RPMI7951 (cell line): ENCODE results near the gene DDC. TPM values are rescaled to one million over a fixed set of nuclear protein-coding genes. Genes with fewer than 3 reads are reported as not detected.
"Not testable (repeated sequence)": the region's sequence is repeated elsewhere in the genome, so short reads cannot be mapped to it uniquely, and the experiment has no call there.

Experiments
- DNase-seq: peaks from one replicate; pipeline ENCODE4 v3.0.0-alpha.2; 2012; ENCODE audit warnings: low read depth
- total RNA-seq: library from RNA; depleted of rRNA; stranded (reverse); fragments of >200 nt; shearing (Covaris generic); gene quantifications from 2 replicates; pipeline ENCODE4 v1.2.3, GENCODE V29; 2014

DDC gene
- total RNA-seq, 1 experiment from 2014 or later, result not detected

DNA sequence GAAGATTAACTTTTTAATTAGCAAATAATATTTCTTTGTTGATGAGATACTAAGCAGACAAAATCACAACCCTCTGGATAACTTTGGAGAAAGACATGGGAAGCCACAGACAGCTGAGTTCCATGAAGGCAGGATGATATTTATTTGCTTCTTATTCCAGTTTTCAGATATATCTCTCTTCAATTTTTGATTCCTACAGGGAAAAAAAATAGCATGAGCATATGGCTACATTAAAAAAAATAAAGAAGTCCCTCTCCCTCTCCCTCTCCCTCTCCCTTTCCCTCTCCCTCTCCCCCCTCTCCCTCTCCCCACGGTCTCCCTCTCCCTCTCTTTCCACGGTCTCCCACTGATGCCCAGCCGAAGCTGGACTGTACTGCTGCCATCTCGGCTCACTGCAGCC, 106.6 kb downstream of the DDC start:
- not testable (repeated sequence) for DNase-seq

DNA sequence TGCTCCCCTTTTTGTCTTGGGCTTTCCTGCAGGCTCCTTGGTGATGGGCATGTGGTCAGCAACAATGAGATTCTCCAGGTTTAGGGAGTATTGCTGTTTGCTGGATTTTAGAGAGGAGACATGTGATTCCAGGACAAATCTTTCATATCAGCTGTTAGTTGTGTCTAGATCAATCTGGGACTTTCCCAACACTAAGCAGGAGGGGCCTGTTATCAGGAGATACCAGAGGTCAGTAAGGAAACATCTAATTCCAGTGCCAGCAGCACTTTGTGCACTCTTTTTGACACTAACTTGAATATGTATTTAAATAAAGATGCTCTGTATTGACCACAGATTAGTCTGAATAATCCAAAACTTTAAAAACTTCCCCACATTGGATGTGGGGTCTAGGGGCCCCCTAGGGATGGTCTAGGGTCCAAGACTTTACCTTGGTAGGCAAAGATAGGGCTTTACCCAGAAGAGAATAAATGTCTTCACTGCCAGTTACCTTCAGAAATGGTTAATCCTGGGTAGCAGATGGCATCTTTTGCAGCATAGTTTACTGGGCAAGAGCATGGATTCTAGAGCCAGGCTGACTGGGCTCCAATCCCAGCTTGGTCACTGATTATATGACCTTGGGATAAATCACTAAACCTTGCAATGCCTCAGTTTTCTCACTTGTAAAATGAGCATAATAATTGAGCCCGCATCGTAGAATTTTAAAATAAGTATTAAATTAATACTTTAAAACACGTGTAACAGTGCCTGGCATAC, 108.7 kb downstream of the DDC start:
- no peak for DNase-seq

DNA sequence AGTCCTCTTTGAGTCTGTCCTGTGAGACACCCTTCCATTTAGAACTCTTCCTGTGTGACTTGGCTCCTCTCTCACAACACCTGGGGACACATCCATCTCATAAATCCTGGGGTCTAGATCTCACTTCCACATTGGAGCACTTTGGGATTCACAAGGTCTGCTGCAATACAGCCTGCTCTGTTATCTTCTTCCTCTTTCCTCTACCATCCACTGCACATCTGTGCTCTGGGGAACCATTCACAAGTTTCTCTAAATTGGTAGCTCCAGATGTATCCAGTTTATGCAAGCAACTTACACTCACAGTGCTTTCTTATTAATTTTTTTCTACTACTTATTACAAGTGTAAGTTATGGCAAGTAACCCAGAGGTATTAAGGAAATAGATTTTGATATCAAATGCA, 109.5 kb downstream of the DDC start:
- no peak for DNase-seq

DNA sequence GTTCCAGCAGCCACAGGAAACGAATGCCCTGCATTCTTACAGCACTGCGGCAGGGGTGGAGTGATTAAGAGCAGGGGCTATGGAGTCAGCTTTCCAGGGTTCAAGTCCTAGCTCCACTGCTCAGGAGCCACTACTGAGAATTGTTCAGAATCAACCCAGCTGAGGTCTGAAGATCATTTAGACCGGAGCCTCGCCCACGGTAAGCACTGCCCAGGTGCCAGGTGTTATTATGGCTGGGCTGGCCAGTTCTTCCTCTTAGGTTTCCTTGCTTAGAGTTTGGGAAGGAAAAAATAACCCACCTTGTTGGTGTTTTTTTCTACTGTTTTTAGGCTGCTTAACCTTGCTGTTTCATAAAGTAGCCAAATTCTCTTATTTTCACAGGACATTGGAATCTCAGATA, 110.2 kb downstream of the DDC start:
- no peak for DNase-seq

DNA sequence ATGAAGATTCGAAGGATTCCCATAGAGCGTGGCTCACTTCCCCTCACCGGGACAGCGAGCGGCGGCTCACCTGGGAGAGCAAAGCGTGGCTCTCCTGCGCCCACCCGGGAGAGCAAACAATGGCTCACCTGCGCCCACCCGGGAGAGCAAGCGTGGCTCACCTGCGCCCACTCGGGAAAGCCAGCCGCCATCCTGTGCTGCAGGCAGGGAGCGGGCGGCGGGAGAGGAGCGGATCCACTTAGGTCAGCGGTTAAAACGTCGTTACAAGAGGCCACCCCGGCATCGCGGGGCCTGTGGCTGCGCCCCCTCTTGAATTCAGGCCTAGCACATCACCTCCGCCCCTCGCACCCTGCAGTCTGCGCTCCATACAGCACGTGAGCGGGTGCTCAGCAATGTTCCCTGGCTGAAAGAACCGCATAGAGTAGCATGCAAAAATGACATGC, 114.6 kb downstream of the DDC start:
- no peak for DNase-seq

DNA sequence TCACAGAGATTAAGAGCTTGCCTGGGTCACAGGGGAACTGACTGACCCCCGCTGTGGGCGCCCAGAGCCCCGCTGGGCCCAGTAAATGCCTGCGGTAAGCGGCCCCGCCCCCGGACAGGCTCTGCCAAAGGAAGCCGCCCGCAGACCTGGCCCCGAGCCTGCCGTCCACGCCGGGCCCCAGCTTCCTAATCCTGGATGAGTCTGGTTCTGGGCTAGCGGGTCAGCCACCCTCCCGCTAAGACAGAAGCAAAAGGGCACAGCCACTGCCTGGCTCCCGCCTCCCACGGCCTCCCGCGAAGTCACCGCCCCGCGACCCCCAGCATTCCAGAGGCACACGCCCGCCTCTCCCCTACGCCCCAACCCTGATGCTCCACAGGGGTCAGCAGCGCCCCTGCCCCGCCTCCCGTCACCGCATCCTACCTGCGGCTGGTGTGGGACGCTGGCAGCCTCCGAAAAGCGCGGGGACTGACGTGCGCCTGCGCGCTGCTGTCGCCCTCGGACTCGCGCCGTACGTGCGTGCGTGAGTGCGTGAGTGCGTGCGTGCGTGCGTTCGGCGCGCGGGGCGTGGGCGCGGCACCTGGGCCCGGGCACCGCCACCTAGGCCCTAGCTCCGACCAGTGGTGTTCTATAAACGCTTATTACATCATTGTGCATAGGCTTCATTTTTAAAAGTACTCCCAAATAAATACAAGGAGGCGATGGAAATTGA, 115.2 kb downstream of the DDC start, which contains the start of gene FIGNL1:
TSS of gene FIGNL1 (minus strand) at position 470 of the 709 bp plus-strand sequence. CDS start 3,063 bp downstream, outside the sequence.
- DNase-seq, result peak; percentile 84

DNA sequence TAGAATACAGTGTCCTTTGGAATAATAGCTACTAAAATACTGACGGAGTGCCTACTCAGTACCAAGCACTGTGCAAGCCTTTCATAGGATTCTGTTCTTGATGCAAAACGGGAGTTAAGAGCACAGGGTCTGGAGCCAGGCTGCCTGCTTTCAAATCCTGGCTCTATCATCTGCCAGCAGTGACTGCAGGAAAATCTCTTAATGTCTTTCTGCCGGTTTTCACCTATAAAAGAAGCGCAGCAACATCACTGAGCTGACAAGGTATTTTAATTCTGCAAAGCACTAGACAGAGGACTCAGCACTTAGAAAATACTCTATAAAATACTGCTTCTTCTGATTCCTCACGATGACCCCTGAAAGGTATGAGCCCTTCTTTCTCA, 115.7 kb downstream of the DDC start:
- no peak for DNase-seq

DNA sequence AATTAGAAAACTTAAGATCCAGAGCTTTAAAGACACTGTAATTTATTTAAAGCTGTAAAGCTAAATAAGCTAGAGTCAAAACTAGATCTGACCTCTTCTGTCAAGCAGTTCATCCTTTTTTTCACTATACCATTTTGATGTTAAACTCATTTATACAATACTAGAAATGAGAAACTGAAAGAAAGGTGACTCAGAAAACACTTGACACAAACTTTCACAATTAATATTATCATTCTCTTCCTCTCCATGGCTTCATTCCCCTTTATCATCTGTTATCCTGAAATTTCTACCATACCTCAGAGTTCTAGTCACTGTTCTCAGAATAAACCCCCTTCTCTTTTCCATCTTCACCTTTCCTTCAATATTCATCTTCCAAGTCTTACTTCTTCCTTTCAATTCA, 116.4 kb downstream of the DDC start:
- DNase-seq, result no peak

DNA sequence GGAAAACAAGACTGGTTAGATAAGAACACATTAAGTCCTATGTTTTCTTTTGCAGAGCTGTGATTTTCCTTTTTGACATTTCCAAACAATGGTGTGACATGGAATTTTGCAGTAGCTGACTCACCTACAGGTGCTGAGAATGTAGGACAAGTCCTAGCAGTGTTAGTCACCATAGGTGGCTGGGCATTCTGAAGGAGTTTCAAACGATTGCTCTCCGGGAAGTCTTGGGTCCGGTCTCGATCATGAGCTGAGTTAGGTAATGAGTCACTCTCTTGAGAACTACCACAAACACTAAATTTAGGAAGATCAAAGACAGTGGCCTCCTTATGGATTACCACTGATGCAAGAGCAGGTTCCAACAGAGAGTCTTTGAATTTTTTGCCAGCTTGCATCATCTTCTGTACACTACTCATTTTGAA, 118.7 kb downstream of the DDC start:
- peak; percentile 96 for DNase-seq

DNA sequence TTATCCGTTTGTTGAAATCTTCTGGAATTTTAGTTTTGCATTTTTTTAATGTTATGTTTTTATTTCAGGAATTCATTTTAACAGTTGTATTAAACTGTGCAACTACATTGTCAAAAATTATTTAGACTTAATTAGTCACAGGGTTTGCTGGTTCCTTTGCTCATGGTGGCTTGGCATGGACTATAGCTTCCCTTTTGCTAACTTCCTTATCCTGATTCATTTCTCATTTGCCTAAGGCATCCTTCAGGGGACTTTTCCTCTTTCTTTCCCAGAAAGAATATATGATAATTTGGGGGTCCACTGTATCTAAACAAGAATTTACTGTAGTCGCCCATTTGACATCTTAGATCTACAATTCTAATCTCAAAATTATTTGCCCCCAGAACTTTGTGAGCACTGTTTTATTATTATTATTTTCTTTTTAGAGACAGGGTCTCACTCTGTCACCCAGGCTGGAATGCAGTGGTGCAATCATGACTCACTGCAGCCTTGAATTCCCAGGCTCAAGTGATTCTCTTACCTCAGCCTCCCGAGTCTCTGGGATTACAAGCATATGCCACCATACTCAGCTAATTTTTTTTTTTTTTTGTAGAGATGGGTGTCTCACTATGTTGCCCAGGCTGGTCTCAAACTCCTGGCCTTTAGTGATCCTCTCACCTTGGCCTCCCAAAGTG, 128.9 kb downstream of the DDC start:
- DNase-seq, result peak; percentile 89

DNA sequence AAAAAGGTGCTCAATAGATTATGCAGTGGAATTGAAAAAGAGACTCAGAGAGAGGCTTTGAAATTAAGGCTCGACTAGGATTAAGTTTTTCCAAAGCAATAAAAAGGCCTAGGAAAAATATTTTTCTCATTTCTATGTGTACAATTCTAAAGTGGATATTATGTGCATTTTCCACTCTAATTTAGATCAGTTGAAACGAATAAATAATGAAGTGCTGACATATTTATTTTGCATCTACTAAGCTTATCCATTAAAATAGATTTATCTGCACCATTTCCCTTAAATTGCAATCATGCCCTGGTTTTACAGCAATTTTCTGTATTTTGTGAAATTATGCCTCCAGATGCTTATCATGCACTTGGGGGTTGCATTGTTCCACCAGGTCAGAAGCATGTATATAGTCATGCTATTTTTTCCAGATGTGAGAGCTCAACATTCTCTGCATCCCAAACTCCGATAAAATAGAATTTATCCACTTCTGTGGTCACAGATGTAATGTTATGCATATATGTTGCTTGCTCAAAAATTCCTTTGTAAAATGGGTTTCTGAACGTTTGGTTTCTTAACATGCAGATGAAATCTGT, 133.4 kb downstream of the DDC start:
- no peak for DNase-seq

DNA sequence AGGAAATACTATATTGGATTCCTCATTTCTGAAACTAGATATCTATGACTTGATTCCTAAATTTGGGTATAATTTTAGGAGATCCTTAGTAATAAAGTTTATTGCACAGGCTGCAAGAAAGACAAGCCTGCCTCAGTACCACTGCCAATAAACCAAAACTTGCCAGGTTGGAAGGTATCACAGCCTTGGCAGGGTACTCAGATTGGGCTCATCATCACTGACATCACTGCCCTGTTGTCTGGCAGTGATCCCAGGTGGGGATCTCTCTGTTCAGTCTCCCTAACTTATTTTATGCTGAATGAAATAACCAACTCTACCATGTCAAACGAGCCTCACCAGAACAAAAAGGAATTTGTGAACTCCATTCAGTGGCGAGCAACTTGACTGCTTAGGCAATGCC, 133.9 kb downstream of the DDC start:
- no peak for DNase-seq

DNA sequence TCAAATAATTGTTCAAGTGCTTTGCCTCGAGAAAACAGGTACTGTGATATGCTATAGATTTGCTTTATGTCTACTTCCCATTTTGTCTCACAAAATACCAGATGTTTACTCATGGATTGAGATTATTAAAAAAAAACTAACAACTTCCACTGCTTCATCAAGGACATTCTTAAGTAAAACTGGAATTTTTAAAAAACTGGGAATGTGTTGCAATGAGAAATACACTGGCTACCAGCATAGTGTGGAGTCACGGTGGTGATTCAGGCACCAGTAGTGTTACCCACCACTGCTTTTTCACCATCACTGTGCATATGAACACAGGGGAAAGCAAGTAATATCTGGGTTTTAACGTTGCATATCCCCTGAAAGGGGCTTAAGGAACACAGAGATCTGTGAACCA, 136.3 kb downstream of the DDC start:
- no peak for DNase-seq

DNA sequence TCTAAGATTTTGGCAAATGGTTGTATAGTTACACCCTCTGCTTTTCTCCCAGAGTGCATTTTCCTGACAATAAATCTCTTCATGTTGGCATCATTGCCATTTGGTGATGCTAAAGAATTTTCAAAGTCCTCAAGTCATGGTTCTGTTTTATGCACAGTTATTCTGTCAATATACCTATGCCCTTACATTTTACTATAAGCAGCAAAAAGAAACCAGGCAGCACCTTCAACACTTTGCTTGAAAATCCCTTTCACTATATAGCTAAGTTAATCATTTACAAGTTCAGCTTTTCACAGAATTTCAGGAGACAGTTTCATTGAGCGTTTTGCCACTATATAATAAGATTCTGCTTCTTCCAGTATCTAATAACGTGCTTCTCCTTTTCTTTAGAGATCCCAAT, 137.7 kb downstream of the DDC start:
- no peak for DNase-seq

DNA sequence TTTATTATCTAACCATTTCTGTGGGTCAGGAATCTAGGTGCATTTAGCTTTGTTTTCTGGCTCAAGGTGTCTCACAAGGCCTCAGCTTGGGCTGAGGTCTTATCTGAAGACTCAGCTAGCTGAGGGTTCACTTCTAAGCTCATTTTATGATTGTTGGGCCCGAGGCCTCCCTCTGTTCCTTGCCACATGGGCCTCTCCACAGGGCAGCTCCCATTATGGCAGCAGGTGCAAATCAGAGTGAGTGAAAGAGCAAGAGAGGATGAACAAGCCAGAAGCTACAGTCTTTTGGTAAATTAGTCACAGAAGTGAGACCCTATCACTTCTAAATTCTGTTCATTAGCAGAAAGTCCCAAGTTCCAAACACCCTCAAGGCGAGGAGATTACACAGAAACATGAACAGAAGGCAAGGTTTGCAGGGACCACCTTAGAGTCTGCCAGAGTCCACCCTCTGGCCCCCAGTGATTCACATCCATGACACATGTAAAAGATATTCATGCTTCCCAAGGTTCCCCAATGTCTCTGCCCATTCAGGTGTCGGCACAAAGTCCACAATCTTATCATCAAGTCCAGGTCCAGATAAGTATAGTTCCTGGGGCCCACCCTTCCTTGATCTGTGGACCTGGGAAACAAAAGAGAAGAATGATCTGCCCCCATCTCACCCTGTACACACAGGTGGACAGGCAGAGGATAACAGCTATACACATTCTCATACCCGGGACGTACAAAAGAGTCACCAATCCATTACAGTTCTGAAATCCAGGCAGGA, 138.7 kb downstream of the DDC start:
- DNase-seq, result no peak

DNA sequence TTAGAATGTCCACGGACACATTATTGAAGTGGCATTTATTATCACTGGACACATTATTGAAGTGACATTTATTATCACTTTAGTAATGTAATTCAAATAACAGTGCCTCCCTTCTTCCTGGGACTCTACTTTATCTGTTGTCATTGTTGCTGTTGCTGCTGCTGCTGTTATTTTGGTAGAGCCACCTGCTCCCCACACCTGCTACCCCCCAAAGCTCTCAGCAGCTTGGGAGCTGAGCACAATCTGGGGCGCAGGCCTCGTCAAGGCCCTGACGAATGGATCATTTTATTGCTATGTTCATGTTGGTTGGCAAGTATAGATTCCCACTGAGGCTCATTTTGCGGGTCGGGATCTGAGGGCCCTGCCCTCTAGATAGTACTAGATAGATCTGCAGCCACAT, 139.9 kb downstream of the DDC start:
- no peak for DNase-seq

DNA sequence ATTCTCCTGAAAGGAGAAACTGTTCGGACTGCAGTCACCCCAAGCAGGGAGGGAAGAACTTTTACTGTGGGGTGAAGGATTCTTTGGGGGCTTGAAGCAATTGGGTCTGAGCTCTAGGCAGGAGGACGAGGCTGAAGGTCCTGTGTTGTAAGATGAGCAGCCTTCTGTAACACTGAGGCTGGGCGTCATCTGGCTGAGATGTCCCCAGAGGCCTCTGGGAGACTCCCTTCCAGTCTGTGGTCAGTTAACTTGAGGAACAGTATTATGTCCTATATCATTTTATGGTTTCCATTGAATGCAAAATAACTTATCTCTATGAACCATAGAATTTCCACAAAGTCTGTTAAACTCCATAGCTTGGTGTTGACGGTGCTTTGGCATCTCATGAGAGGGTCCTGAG, 141.3 kb downstream of the DDC start:
- no peak for DNase-seq

DNA sequence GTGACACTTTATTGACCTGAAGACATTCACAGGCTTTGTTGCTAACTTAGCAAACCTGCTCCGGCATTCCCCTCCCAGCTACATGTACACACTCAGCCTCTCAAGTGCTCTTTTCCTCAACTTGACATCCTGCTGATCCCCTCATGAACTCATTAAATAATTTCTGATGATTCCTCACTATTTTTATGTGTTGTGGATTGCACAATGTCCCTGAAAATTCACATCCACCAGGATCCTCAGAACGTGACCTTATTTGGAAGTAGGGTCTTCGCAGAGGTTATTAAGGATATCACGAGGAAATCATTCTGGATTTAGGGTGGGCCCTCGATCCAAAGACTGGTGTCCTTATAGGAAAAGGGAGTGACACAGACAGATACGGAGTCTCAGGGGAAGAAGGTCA, 142.3 kb downstream of the DDC start:
- no peak for DNase-seq

DNA sequence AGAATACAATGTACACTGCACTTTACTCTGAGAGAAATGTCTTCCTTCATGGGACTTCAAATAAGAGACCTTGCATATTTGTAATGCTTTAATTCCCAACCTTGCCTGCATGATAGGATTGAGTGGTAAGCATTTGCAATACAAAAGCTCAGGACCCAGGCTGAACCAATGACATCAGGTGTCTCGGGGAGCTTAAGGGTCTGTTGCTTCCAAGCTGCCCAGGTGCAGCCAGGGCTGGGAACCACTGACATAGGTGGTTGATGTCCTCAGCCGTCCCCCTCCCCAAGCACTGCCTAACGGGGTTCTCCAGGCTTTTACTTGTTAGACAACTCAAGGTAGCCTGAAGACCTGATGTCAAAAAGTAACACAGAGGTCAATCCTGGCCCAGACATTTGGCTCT, 144.2 kb downstream of the DDC start:
- DNase-seq, result no peak

DNA sequence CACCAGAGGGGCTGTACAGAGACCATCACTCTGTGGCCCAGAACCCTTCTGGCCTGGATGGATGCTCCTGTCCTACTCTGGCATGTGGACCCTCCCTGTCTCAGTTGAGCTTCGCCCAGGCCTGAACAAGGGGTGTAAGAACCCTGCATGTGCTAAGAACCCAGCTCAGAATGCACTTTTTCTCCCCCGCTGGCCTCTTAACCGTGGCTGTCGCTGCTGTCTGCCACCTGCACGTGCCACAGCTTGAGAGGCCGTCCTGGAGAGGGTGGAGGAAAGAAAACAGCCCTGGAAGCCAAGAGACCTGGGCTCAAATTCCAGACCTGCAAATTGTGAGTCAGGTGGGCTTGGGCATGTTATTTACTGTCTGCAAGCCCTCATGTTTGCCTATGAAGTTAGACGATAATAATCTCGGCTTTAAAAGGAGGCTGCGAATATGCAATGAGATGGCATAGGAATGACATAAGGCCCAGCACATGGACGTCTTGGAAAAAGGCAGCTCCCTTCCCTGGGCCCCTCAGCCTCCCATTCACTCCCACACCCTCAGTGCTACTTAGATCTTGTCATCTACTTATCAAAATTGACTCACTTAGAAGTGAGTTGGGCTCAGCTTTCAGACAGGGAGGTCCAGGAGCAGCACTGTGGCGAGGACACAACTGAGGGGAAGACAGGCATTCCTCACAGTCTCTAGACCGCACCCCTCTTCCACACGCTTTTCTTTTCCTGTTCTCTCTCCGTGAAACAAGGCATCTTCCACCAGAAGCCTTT, 146.5 kb downstream of the DDC start:
- no peak for DNase-seq

DNA sequence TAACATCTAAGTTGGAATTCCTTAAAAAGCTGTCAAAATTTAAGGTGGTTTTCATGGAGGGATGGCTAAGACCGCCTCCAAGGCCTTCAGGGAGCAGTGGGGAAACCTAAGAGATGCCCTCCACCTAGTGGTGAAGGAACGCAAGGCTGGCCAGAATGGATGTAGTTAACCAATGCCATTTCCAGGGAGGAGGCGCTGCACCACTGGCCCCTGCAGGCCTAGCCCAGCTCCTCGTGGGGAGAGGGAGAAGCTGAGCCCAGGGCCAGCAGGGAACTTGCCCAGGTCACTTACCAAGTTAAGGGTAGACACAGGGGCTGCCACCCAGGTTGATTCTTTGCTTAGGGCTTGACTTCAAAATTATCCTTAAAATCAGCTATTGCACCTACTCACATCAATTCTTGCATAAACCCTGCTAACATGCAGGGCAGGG, 147.1 kb downstream of the DDC start:
- DNase-seq, result peak; percentile 82
